ENCODE data around the gene RNF207.

Gene RNF207

GRCh38 chr1:6176779-6177178 is 29.1 kb upstream of the RNF207 start:
- Histone ChIP-seq H3K9ac (ENCODE audit: low read length) (no peak overlapping the region), H3K4me3 (ENCODE audit: low read length) (no peak overlapping the region), H3K36me3 (replicated peaks; ENCODE audit: low read depth, low read length) (no peaks in the 10 kb centered on the region), H2AFZ (ENCODE audit: low read depth, low read length) (no peak overlapping the region), H3K4me1 (ENCODE audit: low read length) (no peaks in the 10 kb centered on the region), H3K27me3 (ENCODE audit: low read depth, low read length) (no peaks in the 10 kb centered on the region), H3K27ac (ENCODE audit: low read length) (no peak overlapping the region), H3K9me3 (ENCODE audit: insufficient read depth, low read length) (no peaks in the 10 kb centered on the region), H3K79me2 (ENCODE audit: low read length) (no peaks in the 10 kb centered on the region), H4K20me1 (ENCODE audit: insufficient read depth, low read length) (no peaks in the 10 kb centered on the region), H3K4me2 (ENCODE audit: low read length) (no peak overlapping the region)
- no peak for TF ChIP-seq EZH2phosphoT487 (IDR thresholded peaks at IDR 0.05; ENCODE audit: low read depth)
- TF ChIP-seq CTCF (IDR thresholded peaks at IDR 0.05; ENCODE audit: low read depth, low read length), result no peak

- Histone ChIP-seq H3K27me3 (ENCODE audit: low read depth, low read length) (no peaks in the 10 kb centered on the region), H3K9ac (ENCODE audit: low read length) (no peak overlapping the region), H2AFZ (ENCODE audit: low read depth, low read length) (no peak overlapping the region), H3K4me2 (ENCODE audit: low read length) (no peak overlapping the region), H3K9me3 (ENCODE audit: insufficient read depth, low read length) (no peaks in the 10 kb centered on the region), H4K20me1 (ENCODE audit: insufficient read depth, low read length) (no peaks in the 10 kb centered on the region), H3K27ac (ENCODE audit: low read length) (no peak overlapping the region), H3K4me3 (ENCODE audit: low read length) (no peak overlapping the region), H3K36me3 (replicated peaks; ENCODE audit: low read depth, low read length) (no peaks in the 10 kb centered on the region), H3K79me2 (ENCODE audit: low read length) (no peaks in the 10 kb centered on the region), H3K4me1 (ENCODE audit: low read length) (no peaks in the 10 kb centered on the region)
- TF ChIP-seq EZH2phosphoT487 (IDR thresholded peaks at IDR 0.05; ENCODE audit: low read depth), result no peak
- no peak for TF ChIP-seq CTCF (IDR thresholded peaks at IDR 0.05; ENCODE audit: low read depth, low read length)
These were observed 28.1 kb upstream of the RNF207 start for GRCh38 chr1:6177681-6178380.

GRCh38 chr1:6178751-6179563 is 27.0 kb upstream of the RNF207 start:
- no peak overlapping the region for H3K4me3 ChIP-seq (ENCODE audit: low read length)

More at GRCh38 chr1:6178751-6179563, 27.0 kb upstream of the RNF207 start:
- Histone ChIP-seq H3K4me1 (ENCODE audit: low read length) (no peaks in the 10 kb centered on the region), H3K4me2 (ENCODE audit: low read length) (no peak overlapping the region), H3K27ac (ENCODE audit: low read length) (no peak overlapping the region), H3K9me3 (ENCODE audit: insufficient read depth, low read length) (no peaks in the 10 kb centered on the region), H3K36me3 (replicated peaks; ENCODE audit: low read depth, low read length) (no peaks in the 10 kb centered on the region), H4K20me1 (ENCODE audit: insufficient read depth, low read length) (no peaks in the 10 kb centered on the region), H3K27me3 (ENCODE audit: low read depth, low read length) (no peaks in the 10 kb centered on the region), H2AFZ (ENCODE audit: low read depth, low read length) (no peak overlapping the region), H3K9ac (ENCODE audit: low read length) (no peak overlapping the region), H3K79me2 (ENCODE audit: low read length) (no peaks in the 10 kb centered on the region)
- TF ChIP-seq CTCF (IDR thresholded peaks at IDR 0.05; ENCODE audit: low read depth, low read length) (no peak), EZH2phosphoT487 (IDR thresholded peaks at IDR 0.05; ENCODE audit: low read depth) (no peak)

Measured in OCI-LY3 (cell line).